ENCODE data around the gene JARID2.
A peak's percentile ranks its signal among the peaks of the same experiment; 100 is the strongest.

JARID2 gene

DNA sequence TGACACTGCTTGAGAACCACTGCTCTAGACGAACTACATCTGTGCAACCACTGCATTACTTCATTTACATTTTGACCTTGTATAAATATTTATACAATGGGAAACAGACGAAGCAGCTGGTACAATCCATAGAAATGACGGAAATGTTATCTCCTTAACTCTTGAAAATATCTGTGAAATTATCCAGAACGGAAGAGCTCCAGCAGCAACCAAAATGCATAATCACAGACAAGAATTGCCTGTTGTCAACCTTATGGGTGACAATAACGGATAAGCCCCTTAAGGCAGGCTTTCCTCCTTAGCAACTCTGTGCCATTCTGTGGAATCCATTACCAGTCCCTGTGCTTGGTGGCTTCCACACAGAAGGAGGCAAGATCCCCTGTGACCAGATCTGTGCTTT, 301.5 kb downstream of the JARID2 start:
- no peak for DNase-seq (ENCODE audit: low read depth)

DNA sequence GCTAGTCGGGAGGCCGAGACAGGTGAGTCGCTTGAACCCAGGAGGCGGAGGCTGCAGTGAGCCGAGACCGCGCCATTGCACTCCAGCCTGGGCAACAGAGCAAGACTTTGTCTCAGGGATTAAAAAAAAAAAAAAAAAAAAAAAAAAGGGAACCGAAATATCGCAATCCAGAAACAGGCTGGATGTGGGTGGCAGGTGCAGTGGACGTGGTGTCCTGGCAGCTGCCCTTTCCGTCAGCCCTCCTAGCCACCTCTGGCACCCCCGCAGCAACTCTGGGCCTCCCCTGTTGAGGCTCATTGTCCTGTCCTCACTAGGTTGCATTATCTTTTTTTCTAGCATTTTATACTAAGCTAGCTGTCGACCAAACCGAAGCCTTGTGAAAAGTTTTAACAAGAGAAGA, 303.5 kb downstream of the JARID2 start:
- DNase-seq (ENCODE audit: low read depth): no peak

DNA sequence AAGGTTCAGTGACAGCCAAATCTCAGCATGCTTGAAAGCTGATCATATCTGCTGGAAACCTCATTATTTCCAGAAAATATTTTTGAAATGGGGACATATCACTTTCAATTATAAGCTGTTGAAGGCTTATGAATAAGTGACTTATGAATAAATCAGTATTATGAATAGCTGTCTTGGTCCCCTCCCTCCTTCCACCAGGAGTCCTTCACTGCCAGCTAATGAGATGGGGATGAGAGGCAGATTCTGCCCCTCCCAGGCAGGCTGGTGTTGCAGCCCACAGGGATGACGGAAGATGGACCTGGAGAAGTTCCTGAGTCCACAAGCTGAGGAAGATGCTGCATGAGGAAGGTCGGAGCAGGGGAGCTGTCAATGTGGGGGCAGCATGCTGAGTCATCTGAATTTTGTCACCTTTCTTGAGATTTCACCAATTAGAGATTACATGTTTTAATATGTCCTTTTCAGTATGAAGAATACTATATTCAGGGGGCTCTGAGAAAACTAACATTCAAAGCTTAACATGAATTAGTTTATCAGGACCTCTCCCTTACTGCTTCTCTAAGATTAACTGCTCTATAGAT, 304.8 kb downstream of the JARID2 start:
- DNase-seq (ENCODE audit: low read depth): no peak

DNA sequence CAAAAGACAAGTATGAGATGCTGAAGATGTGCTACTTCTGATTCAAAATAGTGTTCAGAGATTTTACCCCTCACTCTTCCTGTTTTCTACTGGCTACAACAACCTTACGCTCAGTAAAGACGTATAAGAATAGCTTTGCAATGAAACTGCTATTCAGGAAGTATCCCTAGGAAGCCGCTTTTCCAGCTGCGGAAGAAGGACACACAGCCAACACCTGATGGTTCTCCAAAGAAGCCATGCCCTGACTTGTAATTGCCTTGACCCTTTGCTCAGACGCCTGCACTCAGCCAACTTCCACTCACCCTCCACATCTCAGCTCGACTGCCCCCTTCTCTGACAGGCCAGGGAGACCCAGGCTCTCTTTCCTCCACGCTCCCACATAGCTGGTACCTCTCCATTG, 305.4 kb downstream of the JARID2 start:
- DNase-seq (ENCODE audit: low read depth): no peak

DNA sequence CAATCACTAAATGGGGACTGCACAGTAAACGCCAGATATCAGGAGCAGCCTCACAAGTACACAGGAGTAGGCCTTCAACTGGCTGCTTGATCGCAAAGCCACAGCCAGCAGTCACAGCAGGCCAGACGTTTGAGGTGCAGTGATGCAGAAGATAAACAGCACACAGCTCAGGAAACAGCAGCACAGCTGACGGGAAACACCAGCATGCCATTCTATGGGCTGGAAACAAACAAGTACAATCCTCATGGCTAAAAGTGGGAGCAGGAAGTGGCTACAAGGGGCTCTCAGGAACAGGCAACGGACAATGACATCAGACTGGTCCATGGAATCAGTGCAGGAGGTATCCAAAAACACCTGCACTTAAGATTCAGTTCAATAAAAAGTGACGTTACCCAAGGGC, 305.9 kb downstream of the JARID2 start:
- DNase-seq (ENCODE audit: low read depth): no peak

DNA sequence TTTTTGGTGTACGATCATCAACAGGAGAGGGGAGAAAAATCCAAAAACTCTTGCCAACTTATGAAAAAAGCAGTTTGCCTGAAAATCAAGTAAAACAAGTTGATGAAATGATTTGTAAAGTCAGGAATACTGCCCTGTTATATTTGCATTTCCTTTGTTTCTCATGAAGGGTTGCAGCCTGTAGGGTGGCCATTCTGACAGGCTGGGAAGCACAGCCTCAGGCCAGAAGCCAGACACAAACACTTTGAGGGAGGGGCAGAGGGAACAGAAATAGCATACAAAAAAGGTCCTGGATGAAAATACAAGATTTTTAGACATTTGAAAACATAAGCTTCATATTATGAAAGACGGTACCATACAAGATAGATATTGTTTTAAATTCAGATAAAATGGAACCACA, 307.2 kb downstream of the JARID2 start:
- no peak for DNase-seq (ENCODE audit: low read depth)

DNA sequence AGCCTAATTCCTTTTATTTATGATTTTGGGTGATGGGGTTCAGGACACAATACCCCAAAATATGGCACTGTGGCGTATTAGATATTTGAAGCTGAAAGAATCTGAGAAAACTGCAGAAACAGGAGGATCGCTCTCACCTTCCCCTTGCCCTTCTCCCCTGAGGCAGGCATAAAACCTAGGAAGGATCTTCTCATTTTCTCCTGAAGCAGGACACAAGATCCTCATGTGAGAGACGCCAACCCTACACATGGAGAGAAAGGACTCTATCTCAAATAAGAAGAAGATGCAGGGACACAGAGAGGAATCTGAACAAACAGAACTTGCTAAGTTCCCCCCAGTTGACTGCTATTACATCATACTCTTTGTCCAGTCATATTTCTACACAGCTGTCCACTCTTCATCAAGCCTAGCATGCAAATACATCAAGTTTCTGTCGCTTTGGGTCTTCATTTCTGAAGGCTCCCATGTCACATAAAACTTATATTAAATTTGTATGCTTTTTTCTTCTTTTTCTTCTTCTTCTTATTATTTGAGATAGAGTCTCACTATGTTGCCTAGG, 307.9 kb downstream of the JARID2 start:
- no peak for DNase-seq (ENCODE audit: low read depth)

DNA sequence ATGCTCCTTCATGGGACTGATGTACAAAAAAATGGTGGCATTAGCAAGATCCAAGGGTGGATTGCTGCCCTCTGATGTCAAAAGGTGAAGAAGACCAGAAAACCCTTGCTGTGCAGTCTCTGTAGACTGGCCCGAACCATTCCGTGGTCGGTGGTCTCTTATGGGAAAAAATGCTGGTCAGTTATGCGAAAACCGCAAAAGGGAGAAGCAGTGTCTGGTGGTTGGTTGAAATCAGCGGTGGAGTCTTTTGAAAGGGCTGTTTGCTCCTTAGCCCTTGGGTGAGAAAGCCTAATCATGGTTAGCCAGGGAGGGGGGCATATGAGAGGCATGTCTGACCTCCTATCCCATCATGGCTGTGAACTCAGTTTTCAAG, 308.8 kb downstream of the JARID2 start:
- no peak for DNase-seq (ENCODE audit: low read depth)

DNA sequence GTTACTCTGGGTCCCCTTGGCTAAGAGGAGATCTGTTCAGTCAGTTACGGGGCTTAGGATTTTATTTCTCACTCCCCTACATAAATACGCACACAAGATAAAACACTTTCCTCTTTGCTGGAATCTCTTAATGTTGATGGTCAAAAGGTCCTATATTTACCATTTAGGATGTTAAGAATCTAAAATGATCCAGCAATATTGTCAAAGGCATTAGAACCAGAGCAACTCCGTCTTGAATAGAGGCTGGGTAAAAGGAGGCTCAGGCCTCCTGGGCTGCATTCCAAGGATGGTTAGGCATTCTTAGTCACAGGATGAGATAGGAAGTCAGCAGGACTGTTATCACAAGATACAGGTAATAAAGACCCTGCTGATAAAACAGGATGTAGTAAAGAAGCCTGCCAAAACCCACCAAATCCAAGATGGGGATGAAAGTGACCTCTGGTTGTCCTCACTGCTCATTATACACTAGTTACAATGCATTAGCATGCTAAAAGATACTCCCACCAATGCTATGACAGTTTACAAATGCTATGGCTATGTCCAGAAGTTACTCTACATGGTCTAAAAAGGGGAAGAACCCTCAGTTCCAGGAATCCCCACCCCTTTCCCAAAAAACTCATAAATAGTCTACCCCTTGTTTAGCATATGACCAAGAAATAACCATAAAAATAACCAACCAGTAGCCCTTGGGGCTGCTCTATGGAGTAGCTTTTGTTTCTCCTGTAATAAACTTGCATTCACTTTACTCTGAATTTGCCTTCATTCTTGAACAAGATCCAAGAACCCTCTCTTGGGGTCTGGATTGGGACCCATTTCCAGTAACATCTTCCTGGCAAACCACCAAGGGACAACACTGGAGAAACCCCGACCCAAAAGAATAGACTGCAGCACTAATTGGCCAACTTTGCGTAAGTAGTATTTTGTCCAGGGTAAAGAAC, 309.5 kb downstream of the JARID2 start:
- no peak for DNase-seq (ENCODE audit: low read depth)

DNA sequence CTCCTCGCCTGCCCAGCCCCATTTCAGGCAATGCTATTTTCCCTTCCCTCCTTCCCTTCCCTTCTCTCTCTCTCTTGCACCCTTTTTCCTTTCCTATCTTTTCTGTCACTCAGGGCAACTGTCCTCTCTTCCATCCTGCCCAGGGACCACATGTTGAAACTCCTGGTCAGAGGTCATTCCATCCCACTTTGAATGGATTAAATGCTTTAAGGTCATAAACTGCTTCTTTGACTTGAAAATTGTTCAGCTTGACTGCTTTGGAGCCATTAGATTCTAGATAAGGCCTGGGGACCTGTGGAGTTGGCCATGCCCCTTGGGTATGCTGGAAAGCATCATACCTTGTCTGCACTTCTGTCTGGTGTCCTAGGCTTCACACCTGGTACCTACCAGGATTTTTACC, 310.8 kb downstream of the JARID2 start:
- no peak for DNase-seq (ENCODE audit: low read depth)

DNA sequence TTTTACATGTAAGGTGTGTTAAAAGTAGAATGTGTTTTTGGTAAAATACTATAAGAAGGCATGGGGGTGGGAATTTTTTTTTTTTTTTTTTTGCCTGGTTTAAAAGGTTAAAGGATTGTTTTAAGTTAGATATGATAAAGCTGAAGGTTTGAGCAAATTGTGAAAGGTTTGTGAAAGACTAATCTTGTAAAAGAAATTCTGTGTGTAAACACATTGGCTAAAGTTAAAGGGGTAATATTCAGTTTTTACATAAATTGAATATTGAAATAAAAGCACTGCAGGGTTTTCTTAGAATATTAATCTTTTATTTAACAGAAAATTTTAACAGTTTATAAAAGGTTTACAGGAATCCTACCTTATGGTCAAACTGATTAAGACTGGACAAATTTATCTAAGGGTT, 311.3 kb downstream of the JARID2 start:
- DNase-seq (ENCODE audit: low read depth): no peak

DNA sequence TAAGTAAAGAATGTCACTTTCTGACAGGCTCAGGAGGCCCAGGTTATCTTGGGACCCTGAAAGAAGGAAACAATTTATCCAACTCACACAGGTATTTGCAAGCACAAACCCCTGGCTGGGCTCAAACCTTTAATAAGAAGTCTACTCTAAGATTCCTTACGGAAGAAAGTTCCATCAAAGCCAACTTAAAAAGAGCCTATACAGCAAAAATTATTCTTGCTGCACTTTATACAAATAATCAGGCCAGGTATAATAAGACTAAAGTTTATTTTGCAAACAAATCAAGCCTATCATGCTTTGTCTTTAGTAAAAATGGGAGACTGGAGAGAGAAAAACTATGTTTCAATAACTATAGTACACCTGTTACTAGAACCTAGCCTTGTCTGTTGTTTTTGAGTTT, 314.8 kb downstream of the JARID2 start:
- DNase-seq (ENCODE audit: low read depth): no peak

DNA sequence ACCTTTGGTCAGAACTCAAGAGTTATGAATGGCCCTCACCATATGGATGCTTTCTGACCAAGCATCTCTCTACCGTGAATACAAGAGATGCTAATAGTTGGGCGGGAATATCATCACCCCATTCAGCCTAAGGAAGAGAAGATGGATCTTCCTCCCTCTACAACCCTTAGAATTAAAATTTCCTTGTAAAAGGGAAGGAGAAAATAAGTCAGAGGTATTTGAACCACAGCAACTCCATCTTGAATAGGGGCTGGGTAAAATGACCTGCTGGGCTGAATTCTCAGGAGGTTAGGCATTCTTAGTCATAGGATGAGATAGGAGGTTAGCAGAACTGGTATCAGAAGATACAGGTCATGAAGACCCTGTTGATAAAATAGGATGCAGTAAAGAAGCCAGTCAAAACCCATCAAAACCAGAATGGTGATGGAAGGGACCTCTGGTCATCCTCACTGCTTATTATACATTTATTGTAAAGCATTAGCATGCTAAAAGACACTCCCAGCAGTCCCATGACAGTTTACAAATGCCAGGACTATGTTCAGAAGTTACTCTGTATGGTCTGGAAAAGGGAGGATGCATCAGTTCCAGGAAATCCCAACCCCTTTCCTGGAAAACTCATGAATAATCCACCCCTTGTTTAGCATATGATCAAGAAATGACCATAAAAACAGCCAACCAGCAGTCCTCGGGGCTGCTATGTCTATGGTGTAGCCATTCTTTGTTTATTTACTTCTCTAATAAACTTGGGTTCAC, 315.8 kb downstream of the JARID2 start:
- DNase-seq (ENCODE audit: low read depth): peak; percentile 3

DNA sequence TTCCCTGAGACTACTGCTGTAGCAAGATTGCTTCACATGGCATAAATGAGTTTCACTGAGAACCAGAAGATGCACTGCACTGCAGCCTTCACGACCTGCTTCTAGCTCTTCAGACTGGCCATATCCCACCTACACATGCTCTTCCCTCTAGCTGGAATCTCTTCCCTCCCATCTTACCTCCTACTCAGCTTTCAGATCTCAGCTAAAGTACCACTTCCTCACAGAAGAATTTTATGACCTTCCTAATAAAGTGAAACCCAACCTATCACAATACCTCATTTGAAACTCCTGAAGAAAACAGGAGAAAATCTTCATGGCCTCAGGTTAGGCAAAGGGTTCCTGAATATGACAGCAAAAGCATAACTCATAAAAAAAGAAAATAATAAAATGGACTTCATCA, 317.1 kb downstream of the JARID2 start:
- no peak for DNase-seq (ENCODE audit: low read depth)

DNA sequence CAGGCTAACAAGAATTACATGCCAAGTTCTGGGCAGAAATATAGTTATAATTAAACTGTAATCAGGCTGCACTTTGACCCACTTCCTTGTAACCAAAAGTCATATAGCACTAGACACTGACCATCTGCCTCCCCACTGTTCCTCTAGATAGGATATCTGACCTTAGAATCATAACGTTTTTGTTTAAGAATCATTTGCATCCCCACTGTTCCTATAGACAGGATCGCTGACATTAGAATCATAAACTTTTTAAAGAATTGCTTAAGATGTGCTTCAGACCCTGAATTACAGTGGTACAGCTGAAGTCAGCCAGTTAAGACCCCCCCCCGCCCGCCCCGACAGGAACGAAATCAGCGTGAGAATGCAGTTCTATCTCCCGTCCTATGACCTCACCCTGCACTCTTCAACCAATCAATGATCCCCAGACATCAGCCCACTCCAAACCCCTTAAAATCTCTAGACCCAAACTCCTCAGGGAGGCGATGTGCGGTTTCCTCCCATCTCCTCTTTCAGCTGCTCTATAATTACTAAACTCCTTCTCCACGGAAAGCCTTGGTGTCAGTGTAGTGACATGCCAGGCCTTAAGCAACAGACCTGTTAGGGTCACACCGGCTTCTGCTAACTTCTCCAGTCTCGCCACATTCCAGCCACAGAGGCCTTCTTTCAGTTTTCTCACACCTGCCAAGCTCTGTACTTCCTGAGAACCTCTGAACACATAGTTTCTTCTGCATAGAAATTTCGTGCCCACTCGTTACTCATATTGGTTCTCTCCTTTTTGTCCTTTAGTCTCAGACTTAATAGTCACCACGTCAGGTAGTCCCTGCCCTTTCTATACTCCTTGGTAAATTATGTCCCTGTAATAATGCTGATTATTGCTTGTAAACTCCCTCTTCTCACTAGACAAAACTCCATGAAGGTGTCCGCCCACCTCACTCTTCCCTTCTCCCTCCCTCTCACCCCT, 323.4 kb downstream of the JARID2 start:
- DNase-seq (ENCODE audit: low read depth): no peak

DNA sequence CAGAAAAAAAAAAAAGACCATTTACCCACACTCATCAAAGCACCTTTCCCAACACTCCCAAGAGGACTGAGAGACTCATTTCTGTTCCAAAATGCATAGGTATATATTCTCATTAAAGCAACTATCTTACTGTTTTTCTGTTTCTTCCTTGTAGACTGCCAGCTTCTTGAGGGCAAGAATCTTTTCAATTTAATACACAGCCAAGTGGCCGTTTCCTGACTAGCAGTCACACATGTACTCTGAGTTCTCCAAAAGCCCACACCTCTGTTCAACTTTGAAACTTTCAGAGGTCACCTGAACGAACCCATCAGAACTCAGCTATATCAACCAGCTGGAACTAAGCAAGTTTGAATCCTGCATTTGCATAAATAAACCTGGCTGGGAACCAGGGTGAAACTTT, 324.3 kb downstream of the JARID2 start:
- no peak for DNase-seq (ENCODE audit: low read depth)

Measured in fibroblast of gingiva (primary cell).